H1 (cell line): Measurements from ENCODE around the gene LILRA1. TPM values are rescaled to one million over a fixed set of nuclear protein-coding genes. Genes with fewer than 3 reads are reported as not detected.

Experiments
- CTCF ChIA-PET: fragments of 300-600 bp; sonication (Branson Sonifier 250); formaldehyde crosslinking; loops from one replicate; lab custom pipeline; 2021; ENCODE audit not compliant: partially characterized antibody; lab: Charles Lee
- POLR2A ChIA-PET: fragments of 300-600 bp; sonication (Branson Sonifier 250); formaldehyde crosslinking; loops from one replicate; lab custom pipeline; 2021; ENCODE audit warnings: inconsistent platforms; ENCODE audit not compliant: partially characterized antibody; lab: Charles Lee
- DNase-seq, 2 experiments: peaks; one replicate each; pipeline versions ENCODE4 v3.0.0 to v3.0.0-alpha.2; 2010 to 2022; ENCODE audit warnings: low spot score in 2 of 2, low read depth in 1 of 2, mixed read lengths in 1 of 2
- FAIRE-seq: peaks from 2 replicates; lab custom pipeline; 2011; peaks lifted over from hg19 to GRCh38; lab: Jason Lieb, UNC
- H2AFZ ChIP-seq: 2 replicates; pipeline ENCODE4 v1.8.1; 2012; ENCODE audit warnings: low read length, inconsistent platforms
- H2AK5ac ChIP-seq: 2 replicates; pipeline ENCODE4 v1.6.1; 2013; ENCODE audit warnings: low read depth, low read length
- H2BK120ac ChIP-seq: replicated peaks from 2 replicates; pipeline ENCODE3; 2013; ENCODE audit warnings: low read depth, low read length, inconsistent platforms
- H2BK12ac ChIP-seq: 2 replicates; pipeline ENCODE4 v1.6.1; 2013; ENCODE audit warnings: low read depth, low read length
- H2BK15ac ChIP-seq: 2 replicates; pipeline ENCODE4 v1.6.1; 2013; ENCODE audit warnings: low read length
- H2BK20ac ChIP-seq: 2 replicates; pipeline ENCODE4 v1.6.1; 2013; ENCODE audit warnings: low read length
- H2BK5ac ChIP-seq: 2 replicates; pipeline ENCODE4 v1.6.1; 2013; ENCODE audit warnings: low read depth, low read length
- H3K14ac ChIP-seq: 2 replicates; pipeline ENCODE4 v1.6.1; 2013; ENCODE audit warnings: inconsistent platforms; ENCODE audit not compliant: insufficient read length
- H3K18ac ChIP-seq: 2 replicates; pipeline ENCODE4 v1.6.1; 2013; ENCODE audit warnings: low read length; ENCODE audit errors: extremely low read depth
- H3K23ac ChIP-seq: 2 replicates; pipeline ENCODE4 v1.6.1; 2013; ENCODE audit warnings: inconsistent platforms; ENCODE audit not compliant: insufficient read length
- H3K23me2 ChIP-seq: 2 replicates; pipeline ENCODE4 v1.6.1; 2013; ENCODE audit warnings: low read depth, low read length
- H3K27ac ChIP-seq: 2 replicates; pipeline ENCODE4 v1.6.1; 2011; ENCODE audit warnings: low read depth, low read length, inconsistent platforms
- H3K27me3 ChIP-seq, 4 experiments: replicated peaks in 1 of 4; 1 replicate in 1 of 4; 2 replicates in 3 of 4; pipeline versions ENCODE4 v1.6.1 to v1.8.1; 2011 to 2013; ENCODE audit warnings: low read length in 3 of 4, mild to moderate bottlenecking in 3 of 4, inconsistent platforms in 2 of 4, mixed read lengths in 2 of 4, moderate library complexity in 1 of 4; ENCODE audit not compliant: control insufficient read depth in 3 of 4, insufficient read depth in 3 of 4; ENCODE audit errors: extremely low read depth in 1 of 4
- H3K36me3 ChIP-seq, 4 experiments: 2 replicates each; pipeline versions ENCODE4 v1.6.1 to v1.8.1; 2011 to 2013; ENCODE audit warnings: mild to moderate bottlenecking in 4 of 4, low read length in 3 of 4, moderate library complexity in 2 of 4, control low read depth in 1 of 4, inconsistent platforms in 1 of 4; ENCODE audit not compliant: insufficient read depth in 4 of 4, control insufficient read depth in 2 of 4
- H3K4ac ChIP-seq: replicated peaks from 2 replicates; pipeline ENCODE3; 2013; ENCODE audit warnings: low read length, low read depth, mixed read lengths, inconsistent platforms; ENCODE audit not compliant: insufficient read length
- H3K4me1 ChIP-seq, 4 experiments: replicated peaks in 1 of 4; 1 replicate in 1 of 4; 2 replicates in 3 of 4; pipeline versions ENCODE4 v1.6.1 to v1.8.1; 2011 to 2013; ENCODE audit warnings: low read length in 3 of 4, inconsistent platforms in 2 of 4, mixed read lengths in 1 of 4; ENCODE audit not compliant: insufficient read depth in 4 of 4, control insufficient read depth in 3 of 4
- H3K4me2 ChIP-seq, 2 experiments: 2 replicates each; pipeline versions ENCODE4 v1.6.1 to v1.8.1; 2011 to 2013; ENCODE audit warnings: low read depth in 2 of 2, low read length in 2 of 2, control low read depth in 1 of 2, inconsistent platforms in 1 of 2, mild to moderate bottlenecking in 1 of 2; ENCODE audit not compliant: insufficient read depth in 1 of 2
- H3K4me3 ChIP-seq, 4 experiments: fragments of 200-600, 300-600 bp in 1 of 4; sonication (generic), shearing (Covaris generic), sonication (Bioruptor Twin) in 1 of 4; 2 replicates each; pipeline versions ENCODE4 v1.5.1 to v1.8.1; 2011 to 2016; ENCODE audit warnings: low read length in 4 of 4, low read depth in 3 of 4, control low read depth in 2 of 4, inconsistent platforms in 2 of 4, mild to moderate bottlenecking in 2 of 4, mixed read lengths in 1 of 4, moderate library complexity in 1 of 4; ENCODE audit not compliant: insufficient read depth in 2 of 4; ENCODE audit errors: extremely low read depth in 1 of 4
- H3K56ac ChIP-seq: replicated peaks from 2 replicates; pipeline ENCODE3; 2013; ENCODE audit warnings: low read depth, mild to moderate bottlenecking, mixed read lengths, low read length, inconsistent platforms; ENCODE audit not compliant: insufficient read length
- H3K79me1 ChIP-seq: 2 replicates; pipeline ENCODE4 v1.6.1; 2013; ENCODE audit warnings: low read depth, low read length, control low read depth
- H3K79me2 ChIP-seq, 2 experiments: 2 replicates each; pipeline versions ENCODE4 v1.6.1 to v1.8.1; 2012 to 2013; ENCODE audit warnings: low read length in 2 of 2, mild to moderate bottlenecking in 2 of 2, inconsistent platforms in 1 of 2; ENCODE audit not compliant: insufficient read depth in 2 of 2, control insufficient read depth in 1 of 2
- H3K9ac ChIP-seq, 4 experiments: replicated peaks in 1 of 4; 1 replicate in 1 of 4; 2 replicates in 3 of 4; pipeline versions ENCODE4 v1.6.1 to v1.8.1; 2011 to 2013; ENCODE audit warnings: low read depth in 3 of 4, low read length in 3 of 4, control low read depth in 2 of 4, mild to moderate bottlenecking in 2 of 4, moderate library complexity in 2 of 4, inconsistent platforms in 1 of 4; ENCODE audit errors: extremely low read depth in 1 of 4
- H3K9me3 ChIP-seq, 2 experiments: 2 replicates each; pipeline versions ENCODE4 v1.6.1 to v1.8.1; 2012 to 2013; ENCODE audit warnings: mild to moderate bottlenecking in 2 of 2, moderate library complexity in 2 of 2, control low read depth in 1 of 2, inconsistent platforms in 1 of 2, low read depth in 1 of 2, low read length in 1 of 2, mixed read lengths in 1 of 2; ENCODE audit not compliant: insufficient read depth in 2 of 2
- H4K20me1 ChIP-seq, 2 experiments: replicated peaks in 1 of 2; 2 replicates each; pipeline versions ENCODE3 to v1.8.1; 2011 to 2013; ENCODE audit warnings: inconsistent platforms in 2 of 2, low read length in 2 of 2, mild to moderate bottlenecking in 1 of 2; ENCODE audit not compliant: insufficient read depth in 2 of 2, control insufficient read depth in 1 of 2
- H4K5ac ChIP-seq: 2 replicates; pipeline ENCODE4 v1.6.1; 2013; ENCODE audit warnings: low read length, low read depth, mixed read lengths, inconsistent platforms; ENCODE audit not compliant: insufficient read length
- H4K8ac ChIP-seq: 2 replicates; pipeline ENCODE4 v1.8.0; 2013; ENCODE audit warnings: mild to moderate bottlenecking, moderate library complexity, low read length, inconsistent platforms; ENCODE audit not compliant: insufficient read depth; ENCODE audit errors: extremely low read depth
- H4K91ac ChIP-seq: replicated peaks from 2 replicates; pipeline ENCODE3; 2013; ENCODE audit warnings: low read length, mixed read lengths, inconsistent platforms; ENCODE audit not compliant: insufficient read length
- BACH1 ChIP-seq: IDR thresholded peaks from 2 replicates; pipeline ENCODE4 v1.6.1; 2012; ENCODE audit warnings: low read length, improper control_type of control experiment
- CBX8 ChIP-seq: fragments of 300-800, 300-1000 bp; sonication (generic); IDR thresholded peaks from 2 replicates; pipeline ENCODE4 v1.7.1; 2016; ENCODE audit warnings: low read depth, low read length, borderline replicate concordance
- CHD2 ChIP-seq: IDR thresholded peaks from 2 replicates; pipeline ENCODE4 v1.6.1; 2012; ENCODE audit warnings: low read length, improper control_type of control experiment
- CTBP2 ChIP-seq: IDR thresholded peaks from 2 replicates; pipeline ENCODE4 v1.7.0; 2011; ENCODE audit warnings: borderline replicate concordance, mild to moderate bottlenecking, moderate library complexity, mixed read lengths, low read length; ENCODE audit not compliant: insufficient read depth, insufficient read length
- HDAC2 ChIP-seq, 2 experiments: fragments of 300-600 bp in 1 of 2; sonication (generic) in 1 of 2; IDR thresholded peaks; 2 replicates each; pipeline ENCODE4 v1.6.1; 2011 to 2012; ENCODE audit warnings: low read depth in 2 of 2, low read length in 2 of 2, mild to moderate bottlenecking in 2 of 2, moderate library complexity in 2 of 2, borderline replicate concordance in 1 of 2, inconsistent platforms in 1 of 2
- JUND ChIP-seq: IDR thresholded peaks from 2 replicates; pipeline ENCODE4 v1.6.1; 2011; ENCODE audit warnings: mild to moderate bottlenecking, improper control_type of control experiment, low read length
- POLR2A ChIP-seq, 2 experiments: IDR thresholded peaks; 1 replicate in 1 of 2; 2 replicates in 1 of 2; pipeline ENCODE4 v1.6.1; 2011; ENCODE audit warnings: low read depth in 2 of 2, low read length in 2 of 2, mild to moderate bottlenecking in 2 of 2; ENCODE audit errors: control extremely low read depth in 1 of 2
- POU5F1 ChIP-seq: IDR thresholded peaks from 2 replicates; pipeline ENCODE4 v1.6.1; 2011; ENCODE audit warnings: low read depth, mild to moderate bottlenecking, low read length, moderate library complexity
- RNF2 ChIP-seq: fragments of 200-900, 300-1000 bp; sonication (generic); IDR thresholded peaks from 2 replicates; pipeline ENCODE4 v1.7.1; 2016; ENCODE audit warnings: borderline replicate concordance, low read depth, mild to moderate bottlenecking, antibody characterized with exemption, low read length; ENCODE audit not compliant: poor library complexity, severe bottlenecking; ENCODE audit errors: missing control alignments
- SAP30 ChIP-seq: fragments of 300-600 bp; sonication (generic); IDR thresholded peaks from 2 replicates; pipeline ENCODE4 v1.7.1; 2012; ENCODE audit warnings: low read length, moderate library complexity, mild to moderate bottlenecking, inconsistent platforms; ENCODE audit not compliant: insufficient read depth, insufficient replicate concordance
- SIRT6 ChIP-seq: IDR thresholded peaks from one replicate; pipeline ENCODE4 v1.7.1; 2012; ENCODE audit warnings: low read length, inconsistent platforms
- SIX5 ChIP-seq: IDR thresholded peaks from 2 replicates; pipeline ENCODE4 v1.6.1; 2011; ENCODE audit warnings: mild to moderate bottlenecking, low read depth, low read length
- SP4 ChIP-seq: IDR thresholded peaks from 2 replicates; pipeline ENCODE4 v1.6.1; 2012; ENCODE audit warnings: low read length, inconsistent platforms
- SRF ChIP-seq: IDR thresholded peaks from 2 replicates; pipeline ENCODE4 v1.6.1; 2011; ENCODE audit warnings: mild to moderate bottlenecking, low read depth, low read length, moderate library complexity
- SUZ12 ChIP-seq: fragments of 200-600 bp; sonication (generic); IDR thresholded peaks from 2 replicates; pipeline ENCODE4 v1.6.1; 2012; ENCODE audit warnings: mild to moderate bottlenecking, inconsistent platforms, low read length, moderate library complexity, mixed read lengths
- WGBS, 2 experiments: shearing (Covaris generic) in 1 of 2; methylation state at CpG; one replicate each; pipeline versions ENCODE4 v1.1.6 to v1.1.7; 2013 to 2015; ENCODE audit warnings: low lambda C conversion rate in 2 of 2, mixed read lengths in 2 of 2, inconsistent platforms in 1 of 2, low coverage in 1 of 2, missing lambda C conversion rate in 1 of 2; ENCODE audit not compliant: insufficient replicate concordance in 2 of 2, insufficient coverage in 1 of 2, insufficient read length in 1 of 2; ENCODE audit errors: extremely low coverage in 1 of 2, missing lambda C conversion rate in 1 of 2; 5-methylcytosine and 5-hydroxymethylcytosine counted together
- polyA plus RNA-seq, 7 experiments: library from polyadenylated mRNA; depleted of rRNA in 3 of 7; stranded (reverse) in 5 of 7; unstranded in 2 of 7; fragments of >200 nt in 5 of 7; fragments of 200-250 nt in 2 of 7; gene quantifications; 1 replicate in 5 of 7; 2 replicates in 1 of 7; 4 replicates in 1 of 7; pipeline versions ENCODE4 v1.2.1 to v1.2.3, GENCODE V29; 2011 to 2013; ENCODE audit warnings: missing spikeins in 2 of 7, mixed read lengths in 2 of 7
- total RNA-seq: library from RNA; stranded (reverse); fragmentation: NEBNext Ultra II Directional; extraction: Animal tissue kit (Norgen Biotek cat#: 25700); gene quantifications from 2 replicates; pipeline ENCODE4 v1.2.1, GENCODE V29; 2021

The LILRA1 gene
- total and polyA plus RNA-seq, 2 of the 8 experiments (the other 6 are each of a cell fraction or from before 2014, with no cell fraction given) = not detected

GRCh38 chr19:54612428-54612827, 19.0 kb downstream of the LILRA1 start:
- POLR2A ChIA-PET = no interaction called here
- TF ChIP-seq BACH1 (no peak), SRF (no peak), HDAC2 (IDR thresholded peaks at IDR 0.05; ENCODE audit: borderline replicate concordance in 1 of 2, low read depth in 2 of 2, low read length in 2 of 2) (no peak), CTBP2 (no peak), SIX5 (no peak), SAP30 (no peak), RNF2 (no peak), SIRT6 (no peak), SUZ12 (no peak), JUND (no peak), POU5F1 (no peak), CHD2 (no peak), POLR2A (IDR thresholded peaks at IDR 0.05; ENCODE audit: control extremely low read depth in 1 of 2, low read depth in 2 of 2, low read length in 2 of 2) (no peak), CBX8 (no peak), SP4 (no peak)

More at GRCh38 chr19:54612428-54612827, 19.0 kb downstream of the LILRA1 start:
- Histone ChIP-seq H3K36me3 (no peaks in the 10 kb centered on the region), H3K18ac (no peak overlapping the region), H3K27ac (no peak overlapping the region), H3K79me1 (no peaks in the 10 kb centered on the region), H3K4me1 (no peaks in the 10 kb centered on the region), H4K20me1 (no peaks in the 10 kb centered on the region), H3K14ac (no peak overlapping the region), H2BK15ac (no peak overlapping the region), H3K23me2 (no peaks in the 10 kb centered on the region), H2BK120ac (no peak overlapping the region), H2AFZ (no peak overlapping the region), H4K91ac (no peak overlapping the region), H2BK20ac (no peak overlapping the region), H4K5ac (no peak overlapping the region), H3K27me3 (no peaks in the 10 kb centered on the region), H3K56ac (no peak overlapping the region), H3K23ac (no peak overlapping the region), H3K9me3 (peaks cover 46 to 63% of the 10 kb centered on the region in 2 experiments), H3K4ac (no peak overlapping the region), H4K8ac (no peak overlapping the region), H2BK5ac (no peak overlapping the region), H3K9ac (no peak overlapping the region), H3K79me2 (no peaks in the 10 kb centered on the region), H3K4me3 (no peak overlapping the region), H2AK5ac (no peak overlapping the region), H2BK12ac (no peak overlapping the region), H3K4me2 (no peak overlapping the region)
- CTCF ChIA-PET = no interaction called here
- DNase-seq = no peak
- no peak for FAIRE-seq
- WGBS, 2 experiments = 100% methylated on average over 1 of the region's 1 CpG; no CpG with 5 or more reads in 1 of the 2 experiments
